Activated naive CD4-positive, alpha-beta T cell treated with anti-CD3 and anti-CD28 coated beads, Interleukin-2, amount 50 U/mL, for 16 hours (primary cell): ENCODE results near the gene SMC6.
A peak's percentile ranks its signal among the peaks of the same experiment; 100 is the strongest.

ENCODE experiments used
- DNase-seq: peaks from one replicate; pipeline ENCODE4 v3.0.0-alpha.2; 2020

Gene SMC6

DNA sequence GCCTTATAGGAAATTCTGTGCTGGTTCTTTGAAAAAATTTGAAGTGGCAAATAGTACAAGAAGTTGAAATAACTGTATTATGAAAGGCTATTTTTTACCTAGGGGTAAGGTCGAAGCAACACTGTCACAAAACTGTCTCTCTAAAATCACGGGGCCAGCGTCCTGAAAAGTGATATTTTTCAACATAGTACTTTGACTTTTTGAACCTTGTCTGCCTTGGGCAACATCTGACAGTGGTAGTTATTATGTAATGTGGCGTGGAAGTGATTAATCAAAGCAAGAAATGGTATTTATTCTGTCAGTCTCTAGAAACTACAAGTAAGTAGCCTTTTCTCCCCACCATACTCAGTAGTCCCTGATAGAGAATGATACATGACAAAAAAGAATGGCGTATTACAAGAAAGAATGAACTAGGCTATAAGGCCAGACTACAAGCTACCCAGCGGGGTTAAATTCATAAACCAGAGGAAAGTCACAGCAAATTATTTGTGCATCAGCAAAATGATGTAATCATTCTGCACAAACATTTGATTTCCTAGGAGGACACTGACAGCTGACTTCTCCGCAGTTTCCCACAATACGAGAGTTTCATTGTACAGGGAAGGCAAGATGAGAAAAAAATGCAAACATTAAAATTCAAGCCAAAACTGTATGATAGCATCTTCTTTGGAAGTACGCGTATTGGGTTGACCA is 10.2 kb upstream of the SMC6 start:
- DNase-seq = no peak

GRCh38 chr2:17762451-17762850 is 8.8 kb upstream of the SMC6 start:
- DNase-seq = no peak

DNA sequence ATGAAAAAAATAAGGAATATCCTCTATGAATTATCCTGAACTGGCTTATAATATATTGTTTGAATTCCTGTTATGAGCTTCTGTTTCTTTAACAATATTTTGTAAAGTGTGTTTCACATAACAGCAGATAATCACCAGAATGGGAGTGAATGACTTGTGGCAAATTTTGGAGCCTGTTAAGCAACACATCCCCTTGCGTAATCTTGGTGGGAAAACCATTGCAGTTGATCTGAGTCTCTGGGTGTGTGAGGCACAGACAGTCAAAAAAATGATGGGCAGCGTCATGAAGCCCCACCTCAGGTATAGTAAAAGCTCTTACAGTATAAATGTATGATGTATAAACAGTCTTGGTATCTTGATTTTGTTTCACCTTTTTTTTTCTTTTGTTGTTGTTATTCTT is 6.2 kb upstream of the SMC6 start:
- DNase-seq = no peak

- no peak for DNase-seq
Measured at GRCh38 chr2:17758118-17758517, 4.5 kb upstream of the SMC6 start.

DNA sequence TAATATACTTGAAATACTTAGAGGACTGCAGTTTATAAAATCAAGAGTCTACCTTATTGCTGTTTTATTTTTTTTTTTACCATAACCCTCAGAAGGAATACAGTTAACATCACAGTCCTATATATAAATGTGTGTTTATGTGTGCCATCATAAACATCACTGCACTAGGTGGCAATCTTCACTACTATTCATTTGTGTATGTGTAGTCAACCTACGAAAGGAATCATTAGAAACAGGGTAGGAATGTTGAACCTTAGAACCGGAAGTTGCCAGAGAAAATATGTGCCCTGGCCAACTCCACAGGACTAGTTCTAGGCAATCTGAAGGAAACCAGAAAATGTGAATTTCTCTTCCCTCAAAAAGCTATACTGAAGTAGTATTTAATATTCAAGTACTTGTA is 3.7 kb upstream of the SMC6 start:
- DNase-seq = no peak

DNA sequence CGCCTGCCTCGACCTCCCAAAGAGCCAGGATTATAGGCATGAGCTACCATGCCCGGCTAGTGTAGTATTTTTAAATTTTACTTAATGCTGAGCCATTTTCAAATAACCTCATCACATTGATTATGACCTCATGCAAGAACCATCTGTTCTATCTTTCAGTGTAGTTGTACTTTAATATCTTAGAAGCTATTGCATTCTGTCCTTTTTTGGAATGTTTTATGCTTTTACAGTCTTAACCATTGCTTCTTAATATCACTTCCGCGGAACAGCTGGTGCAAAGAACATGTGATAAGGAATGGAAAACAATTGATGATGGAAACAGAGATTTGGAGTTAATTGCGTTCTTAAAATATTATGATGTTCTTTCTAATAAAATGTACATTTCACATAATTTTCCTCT is 3.1 kb upstream of the SMC6 start:
- DNase-seq = no peak

DNA sequence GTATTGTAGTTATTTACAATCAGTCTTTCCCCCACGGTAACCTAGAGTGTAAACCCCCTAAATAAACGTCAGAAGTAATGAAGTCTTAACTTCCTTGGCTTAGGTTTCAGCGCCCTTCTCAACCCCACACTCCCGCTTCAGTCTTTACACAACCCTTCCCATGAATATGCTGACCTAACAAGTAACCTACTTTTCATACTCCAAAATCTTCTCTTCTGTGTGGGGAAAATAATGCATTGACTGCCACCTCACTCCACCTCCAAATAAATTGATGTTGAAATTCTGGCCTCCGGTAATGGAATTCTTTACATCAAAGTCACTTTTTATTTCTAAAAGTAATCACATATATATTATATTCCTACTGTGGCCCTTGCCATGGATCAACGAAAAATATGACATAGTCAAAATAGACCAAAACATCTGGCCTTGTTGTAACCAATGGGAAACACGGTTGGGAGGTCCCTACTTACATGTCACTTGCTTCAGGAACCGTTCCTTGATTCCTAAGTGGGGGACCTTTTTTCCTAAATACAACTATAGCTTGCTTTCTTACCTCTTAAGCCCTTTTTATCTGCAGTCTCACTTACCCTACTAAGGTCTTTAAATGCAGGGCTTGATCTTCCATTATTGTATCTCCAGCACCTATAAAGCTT is 1.3 kb upstream of the SMC6 start:
- DNase-seq = no peak

DNA sequence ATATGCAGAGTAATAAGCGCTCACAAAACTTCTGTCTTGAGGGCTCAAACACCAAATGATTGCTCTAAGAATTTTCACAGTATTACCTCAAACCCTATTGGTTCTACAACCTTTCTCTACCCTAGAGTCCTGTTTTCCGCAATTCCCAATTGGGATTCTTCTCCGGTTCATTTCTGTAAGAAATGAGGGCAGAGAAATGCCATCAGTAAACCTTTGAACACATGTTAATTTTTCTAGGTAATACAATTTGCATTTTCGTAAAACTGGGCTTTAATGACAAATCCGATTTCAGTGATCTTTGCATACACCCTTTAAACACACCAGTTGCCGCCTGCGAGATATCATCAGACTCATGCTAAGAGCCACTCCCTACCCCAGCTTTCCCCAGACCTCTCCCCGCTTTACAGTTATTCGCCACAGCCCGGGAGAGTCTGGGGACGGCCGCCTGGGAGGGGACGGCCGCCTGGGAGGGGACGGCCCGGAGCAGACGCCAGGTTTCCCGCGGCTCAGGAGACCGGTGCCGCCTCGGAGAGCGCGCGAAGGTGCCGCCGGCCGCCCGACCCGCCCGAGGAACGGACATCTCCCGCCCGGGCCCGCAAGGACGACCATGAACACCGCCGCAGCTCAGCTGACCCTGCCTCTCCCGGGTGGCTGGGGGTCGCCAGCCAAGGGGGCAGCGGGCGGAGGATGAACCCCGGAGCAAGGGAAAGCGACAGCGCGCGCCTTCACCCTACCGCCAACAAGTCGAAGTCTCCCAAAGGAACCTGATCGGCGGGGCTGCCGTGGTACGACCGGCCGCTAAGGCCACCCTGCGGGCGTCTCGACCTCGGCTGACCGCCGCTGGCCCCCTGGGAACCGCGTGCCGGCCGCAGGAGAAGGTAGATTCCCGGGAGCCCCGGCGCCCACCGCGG is 463 bp downstream of the SMC6 start:
- peak; percentile 41 for DNase-seq

DNA sequence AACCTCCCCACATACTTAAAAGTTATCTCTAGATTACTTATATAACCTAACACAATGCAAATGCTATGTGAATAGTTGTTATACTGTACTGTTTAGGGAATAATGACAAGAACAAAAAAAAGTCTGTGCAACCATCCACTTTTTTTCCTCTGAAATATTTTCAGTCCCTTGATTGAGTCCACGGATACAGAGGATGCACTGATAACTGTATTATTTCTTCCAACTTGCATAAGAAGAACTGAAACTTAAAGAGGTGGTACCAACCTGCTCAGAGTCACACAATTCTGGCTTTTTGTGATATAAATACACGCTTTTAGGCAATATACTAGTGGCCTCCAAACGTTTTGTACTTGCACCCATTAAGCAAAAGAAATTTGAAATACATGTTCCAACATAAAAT is 1.4 kb downstream of the SMC6 start:
- DNase-seq = no peak

GRCh38 chr2:17749753-17750438 is 3.7 kb downstream of the SMC6 start:
- no peak for DNase-seq

DNA sequence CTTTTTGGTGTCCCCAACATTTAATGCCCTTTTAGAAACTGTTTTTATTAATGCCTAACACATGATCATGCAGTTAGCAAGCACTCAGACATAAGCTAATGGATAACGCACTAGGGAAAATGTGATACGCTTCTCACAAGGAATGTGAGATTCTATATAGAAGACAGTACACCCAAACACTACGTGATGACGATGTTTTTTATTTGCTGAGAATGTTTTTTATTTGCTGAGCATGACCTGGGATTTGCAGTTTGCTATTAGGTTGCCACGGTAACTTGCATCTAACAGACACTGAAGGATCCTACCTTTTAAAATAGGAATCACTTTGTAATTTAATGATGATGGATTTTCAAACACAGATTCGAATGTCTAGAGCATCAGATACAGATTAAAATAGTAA is 4.9 kb downstream of the SMC6 start:
- DNase-seq = no peak

- no peak for DNase-seq
Measured at GRCh38 chr2:17747684-17748452, 5.7 kb downstream of the SMC6 start.

DNA sequence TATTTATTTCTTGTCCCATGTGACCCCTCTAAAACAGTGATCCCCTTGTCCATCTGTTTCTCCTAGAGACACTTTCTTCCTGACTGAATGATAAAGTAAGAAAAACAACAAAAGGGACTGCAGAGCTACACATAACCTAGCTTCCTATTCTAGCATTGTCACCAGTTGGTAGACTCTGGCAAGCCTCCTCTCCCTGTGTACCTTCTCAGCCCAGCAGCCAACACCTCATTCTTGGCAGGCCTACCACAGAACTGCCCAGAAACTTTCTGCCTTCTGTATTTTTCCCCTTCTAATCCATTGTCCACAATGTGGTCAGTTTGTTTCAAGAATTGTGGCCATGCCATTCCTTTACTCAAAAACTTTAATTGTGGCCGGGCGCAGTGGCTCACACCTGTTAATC is 13.4 kb downstream of the SMC6 start:
- no peak for DNase-seq

DNA sequence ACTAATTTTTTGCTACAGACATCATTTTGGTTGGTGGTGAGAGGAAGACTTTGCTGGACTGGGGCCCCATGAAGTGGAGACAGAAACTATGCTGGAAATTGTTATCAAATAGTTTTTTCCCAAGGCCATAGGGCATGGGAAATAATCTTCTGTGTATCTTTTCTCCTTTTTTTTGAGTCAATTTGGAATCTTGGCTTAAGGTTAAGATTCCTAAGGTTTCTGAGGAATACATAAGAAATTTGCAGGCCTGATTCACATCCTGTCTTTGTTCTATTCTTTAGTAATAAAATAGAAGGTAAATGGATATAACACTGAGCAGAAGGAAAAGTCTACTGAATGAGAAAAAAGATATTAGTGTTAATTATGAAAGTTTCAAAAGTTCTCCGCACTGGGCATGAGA is 16.6 kb downstream of the SMC6 start:
- DNase-seq = no peak

DNA sequence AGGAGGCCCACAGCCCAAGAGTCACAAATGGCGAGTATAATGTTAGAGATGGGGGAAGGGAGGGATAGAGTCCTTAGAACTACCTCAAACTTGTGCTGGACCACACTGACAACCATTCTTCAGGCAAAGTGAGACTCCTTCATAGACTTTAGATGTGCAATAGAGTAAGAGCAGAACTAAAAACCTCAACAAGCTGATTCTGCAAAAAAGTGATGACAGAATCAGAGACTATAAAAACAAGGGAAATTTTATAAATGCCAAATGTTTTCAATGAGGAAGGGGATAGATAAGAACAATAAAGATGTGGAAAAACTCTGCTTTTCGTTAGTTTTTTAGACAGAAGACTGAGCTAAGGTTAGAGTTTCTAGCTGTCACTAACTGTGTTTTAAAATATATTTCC is 17.7 kb downstream of the SMC6 start:
- no peak for DNase-seq

DNA sequence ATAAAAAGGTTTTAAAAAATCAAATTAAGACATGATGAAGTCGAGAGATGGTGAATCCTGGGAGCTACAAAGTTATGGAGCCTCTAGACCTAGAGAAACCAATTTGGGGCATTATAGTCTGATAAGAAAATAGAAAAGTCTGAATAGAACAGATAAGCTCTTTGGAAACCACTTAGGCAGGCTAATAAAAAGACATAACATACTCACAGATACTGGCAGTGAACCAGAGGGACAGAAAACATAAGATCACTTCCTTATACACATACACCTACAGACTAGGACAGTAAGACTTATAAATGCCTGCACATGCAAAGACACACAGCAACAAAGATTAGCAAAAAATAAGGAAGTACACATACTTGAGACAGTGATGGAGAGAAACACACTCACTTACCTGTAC is 20.0 kb downstream of the SMC6 start:
- DNase-seq = no peak

GRCh38 chr2:17729880-17730279 is 23.7 kb downstream of the SMC6 start:
- DNase-seq = no peak

DNA sequence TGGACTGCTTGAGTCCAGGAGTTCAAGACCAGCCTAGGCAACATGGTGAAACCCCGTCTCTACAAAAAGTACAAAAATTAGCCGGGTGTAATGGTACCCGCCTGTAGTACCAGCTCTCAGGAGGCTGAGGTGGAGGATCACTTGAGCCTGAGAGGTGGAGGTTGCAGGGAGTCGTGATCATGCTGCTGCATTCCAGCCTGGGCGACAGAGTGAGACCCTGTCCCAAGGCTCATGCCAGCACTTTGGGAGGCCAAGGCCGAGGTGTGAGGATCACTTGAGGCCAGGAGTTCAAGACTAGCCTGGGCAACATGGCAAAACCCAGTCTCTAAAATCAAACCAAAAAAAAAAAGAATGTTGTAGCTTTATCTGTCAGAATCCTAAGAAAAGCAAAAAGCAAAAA is 25.4 kb downstream of the SMC6 start:
- no peak for DNase-seq

DNA sequence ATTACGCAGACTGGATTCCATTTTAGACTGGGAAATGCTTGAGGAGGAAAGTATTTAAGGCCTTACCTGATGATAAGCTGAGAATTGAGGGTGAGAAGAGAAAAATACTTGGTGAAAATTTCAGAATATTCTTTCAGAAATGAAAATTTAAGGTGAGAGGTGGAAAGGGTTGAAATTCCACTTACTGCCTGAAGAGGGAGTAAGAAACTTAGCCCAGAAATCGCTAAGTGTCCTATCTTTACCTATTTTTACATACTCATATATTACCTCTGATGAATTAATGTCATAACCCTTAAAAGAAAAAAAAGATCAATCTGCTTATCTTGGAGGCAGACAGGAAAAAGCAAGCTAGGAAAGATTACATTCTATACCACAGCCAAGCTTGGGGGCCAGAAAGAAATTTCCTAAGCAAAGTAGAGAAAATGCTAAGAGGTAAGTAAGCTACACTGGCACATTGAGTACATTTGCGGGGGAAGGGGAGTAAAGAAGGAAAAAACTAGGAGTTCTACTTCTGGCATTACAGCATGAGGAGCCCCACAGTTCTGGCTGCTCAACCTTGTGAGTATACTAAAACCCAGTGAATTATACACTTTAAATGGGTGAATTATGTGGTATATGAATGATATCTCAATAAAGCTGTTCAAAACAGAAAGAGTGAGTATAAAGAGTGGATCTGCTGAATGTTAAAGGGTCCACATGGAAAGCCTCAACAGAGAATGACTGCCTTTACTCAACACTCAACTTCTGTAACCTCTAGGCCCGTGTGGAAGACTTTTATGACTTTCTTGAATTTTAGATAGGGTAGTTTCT is 33.8 kb downstream of the SMC6 start:
- DNase-seq = no peak

DNA sequence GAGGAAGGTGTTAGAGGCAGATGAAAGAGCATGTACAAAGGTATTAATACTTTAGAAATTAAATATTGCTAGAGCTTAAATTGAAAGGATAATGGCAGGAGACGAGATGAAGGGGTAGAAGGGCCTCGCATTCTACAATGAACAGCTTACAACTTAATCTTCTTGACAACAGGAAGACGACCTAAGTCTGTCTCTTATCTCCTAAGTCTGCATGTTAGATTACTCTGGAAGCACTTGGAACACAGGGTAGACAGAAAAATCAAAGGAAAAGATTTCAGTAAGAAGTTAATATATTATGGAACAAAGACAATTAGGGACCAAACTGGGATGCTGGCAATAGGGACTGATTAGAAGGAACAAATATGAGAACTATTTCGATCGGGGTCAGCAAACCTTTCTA is 34.9 kb downstream of the SMC6 start:
- DNase-seq = no peak

GRCh38 chr2:17717666-17718065 is 35.9 kb downstream of the SMC6 start:
- no peak for DNase-seq

DNA sequence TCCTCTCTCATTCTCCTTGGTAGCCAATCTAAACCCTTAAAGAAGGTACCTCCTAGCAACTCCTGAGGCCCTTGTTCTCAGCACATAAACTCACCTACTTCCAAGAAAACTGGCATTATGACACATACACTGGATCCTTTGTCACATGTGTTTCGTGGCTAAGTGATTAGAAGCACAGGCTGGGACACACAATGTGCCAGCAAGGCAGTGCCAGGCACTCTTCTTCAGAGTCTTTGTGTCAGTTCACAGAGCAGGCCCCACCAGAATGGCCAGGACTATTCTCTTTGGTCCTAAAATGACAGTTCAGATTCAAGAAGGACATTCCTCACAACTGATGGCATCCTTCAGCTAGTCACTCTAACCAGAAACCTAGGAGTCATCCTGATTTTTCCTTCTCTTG is 40.3 kb downstream of the SMC6 start:
- no peak for DNase-seq
